Medulla oblongata (tissue), 1 donor: ENCODE measurements around the gene DEPDC1.
"Not testable (repeated sequence)": the region's sequence is repeated elsewhere in the genome, so short reads cannot be mapped to it uniquely, and the experiment has no call there.

Experiments used
- DNase-seq: peaks from one replicate; pipeline ENCODE4 v3.0.0-alpha.2; 2015; ENCODE audit errors: extremely low spot score

DEPDC1 gene

GRCh38 chr1:68478662-68479061, 18.2 kb downstream of the DEPDC1 start:
- DNase-seq = no peak

- not testable (repeated sequence) for DNase-seq
Measured at GRCh38 chr1:68476626-68477025, 20.3 kb downstream of the DEPDC1 start.

GRCh38 chr1:68473060-68473459, 23.8 kb downstream of the DEPDC1 start:
- no peak for DNase-seq

DNA sequence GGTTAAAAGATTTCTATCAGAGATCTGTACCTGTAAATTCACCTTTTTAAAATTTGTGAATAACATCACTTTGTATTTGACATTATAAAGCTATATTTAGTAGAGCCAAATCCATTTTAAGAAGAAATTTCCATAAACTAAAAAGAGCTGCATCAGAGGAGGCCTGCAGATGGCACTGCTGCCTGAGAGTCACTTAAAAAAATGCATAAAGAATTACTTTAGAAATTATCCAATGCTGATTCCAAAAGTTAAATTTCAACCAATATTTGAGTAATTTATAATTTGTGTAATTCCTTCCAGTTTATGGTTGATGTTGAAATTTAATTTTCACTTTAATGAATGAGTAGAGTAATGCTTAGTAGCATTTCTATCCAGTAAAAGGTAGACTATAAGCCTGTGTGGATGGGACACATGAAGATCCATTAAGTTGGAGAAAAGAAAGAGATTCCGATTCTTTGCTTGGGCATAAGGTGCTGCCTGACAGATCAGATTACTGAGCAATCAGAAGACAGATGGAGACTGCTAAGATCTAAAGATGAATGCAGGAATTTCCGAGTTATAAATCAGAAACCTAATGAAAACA, 26.4 kb downstream of the DEPDC1 start:
- DNase-seq = peak; percentile 9

GRCh38 chr1:68464891-68465290, 32.0 kb downstream of the DEPDC1 start:
- no peak for DNase-seq

- peak; percentile 6 for DNase-seq
Measured at GRCh38 chr1:68460935-68461334, 35.9 kb downstream of the DEPDC1 start.

DNA sequence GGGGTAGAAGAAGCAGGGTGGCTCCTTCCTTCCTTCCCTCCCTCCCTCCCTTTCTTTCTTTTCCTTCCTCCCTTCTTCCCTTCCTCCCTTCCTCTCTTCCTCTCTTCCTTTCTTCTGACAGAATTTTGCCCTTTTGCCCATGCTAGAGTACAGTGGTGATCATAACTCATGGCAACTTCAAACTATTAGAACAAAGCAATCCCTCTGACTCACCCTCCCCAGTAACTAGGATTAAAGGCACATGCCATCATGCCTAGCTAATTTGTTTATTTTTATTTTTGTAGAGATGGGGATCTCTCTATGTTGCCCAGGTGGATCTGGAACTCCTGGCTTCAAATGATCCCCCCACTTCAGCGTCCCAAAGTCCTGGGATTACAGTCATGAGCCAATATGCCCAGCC, 37.1 kb downstream of the DEPDC1 start:
- DNase-seq = no peak

- no peak for DNase-seq
Measured at GRCh38 chr1:68459091-68459490, 37.8 kb downstream of the DEPDC1 start.

- no peak for DNase-seq
Measured at GRCh38 chr1:68456202-68456601, 40.7 kb downstream of the DEPDC1 start.

GRCh38 chr1:68454534-68454933, 42.3 kb downstream of the DEPDC1 start:
- DNase-seq = no peak

- DNase-seq = no peak
Measured at GRCh38 chr1:68453060-68453670, 43.7 kb downstream of the DEPDC1 start.

GRCh38 chr1:68449901-68450300, 47.0 kb downstream of the DEPDC1 start, which contains the start of gene RPE65:
Gene RPE65 (minus strand): TSS chr1:68449954. CDS start chr1:68449905, 49 bp downstream.
- DNase-seq = peak; percentile 49

- no peak for DNase-seq
Measured at GRCh38 chr1:68448365-68448764, 48.5 kb downstream of the DEPDC1 start.

DNA sequence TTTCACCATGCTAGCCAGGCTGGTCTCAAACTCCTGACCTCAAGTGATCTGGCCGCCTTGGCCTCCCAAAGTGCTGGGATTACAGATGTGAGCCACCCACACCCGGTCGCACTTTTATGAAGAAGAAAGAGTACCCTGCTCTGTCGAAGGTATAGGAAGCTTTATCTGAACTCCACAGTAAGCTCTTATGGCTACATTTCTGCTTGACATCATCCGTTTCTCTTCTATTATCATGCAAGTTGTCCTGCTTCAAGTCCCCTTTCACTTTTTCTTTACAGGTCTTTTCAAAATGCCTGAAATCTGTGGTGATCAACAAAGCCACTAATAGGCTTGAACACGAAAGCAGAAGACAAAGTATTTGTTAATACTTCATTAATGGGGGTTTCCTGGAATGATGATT, 51.2 kb downstream of the DEPDC1 start:
- DNase-seq = no peak

DNA sequence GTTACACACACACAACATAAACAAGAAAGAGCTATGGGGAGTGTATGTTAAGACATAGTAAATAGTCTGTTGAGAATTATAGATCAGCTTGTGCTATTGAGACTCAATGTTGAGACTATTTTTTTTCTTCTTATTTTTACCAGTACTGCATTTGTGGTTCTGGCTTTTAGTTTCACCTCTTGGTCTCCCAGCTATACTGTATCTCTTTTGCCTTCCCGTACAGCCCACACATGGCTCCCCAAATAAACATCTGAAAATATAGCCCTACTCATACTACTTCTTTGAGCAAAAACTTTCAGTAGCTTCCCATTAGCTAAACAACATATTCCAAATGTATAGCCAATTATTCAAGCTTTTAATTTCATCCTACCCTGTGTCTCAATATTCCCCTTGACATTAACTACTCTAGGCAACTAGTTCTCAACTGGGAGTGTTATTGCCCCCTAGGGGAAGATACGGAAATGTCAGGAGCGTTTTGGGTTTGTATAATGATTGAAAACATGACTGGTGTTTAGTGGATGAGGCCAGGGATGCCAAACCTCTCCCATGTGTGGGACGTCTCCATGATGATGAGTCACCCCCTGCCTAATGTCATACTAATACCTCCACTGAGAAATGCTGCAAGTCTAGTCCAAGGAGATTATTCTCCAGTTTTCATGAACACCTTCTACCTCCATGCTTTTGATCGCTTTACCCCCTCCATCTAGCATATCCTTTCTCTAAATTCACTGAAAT, 53.9 kb downstream of the DEPDC1 start:
- DNase-seq = peak; percentile 63

DNA sequence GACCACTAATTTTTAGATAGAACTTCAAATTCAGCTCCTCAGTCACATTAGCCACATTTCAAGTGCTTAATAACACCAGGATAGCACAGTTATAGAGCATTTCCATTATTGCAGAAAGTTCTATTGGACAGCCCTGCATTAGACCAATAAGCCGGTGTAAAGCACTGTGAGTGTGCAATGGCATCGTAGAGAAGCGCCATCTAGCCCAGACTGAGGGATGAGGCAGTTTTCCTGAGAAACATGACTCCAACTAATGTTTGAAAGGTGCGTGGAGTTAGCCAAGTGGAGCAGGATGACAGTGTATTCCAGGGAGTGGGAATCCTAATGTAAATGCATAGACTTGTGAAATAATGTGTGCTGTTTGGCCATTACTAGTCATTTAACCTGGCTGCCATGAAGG, 54.9 kb downstream of the DEPDC1 start:
- no peak for DNase-seq

DNA sequence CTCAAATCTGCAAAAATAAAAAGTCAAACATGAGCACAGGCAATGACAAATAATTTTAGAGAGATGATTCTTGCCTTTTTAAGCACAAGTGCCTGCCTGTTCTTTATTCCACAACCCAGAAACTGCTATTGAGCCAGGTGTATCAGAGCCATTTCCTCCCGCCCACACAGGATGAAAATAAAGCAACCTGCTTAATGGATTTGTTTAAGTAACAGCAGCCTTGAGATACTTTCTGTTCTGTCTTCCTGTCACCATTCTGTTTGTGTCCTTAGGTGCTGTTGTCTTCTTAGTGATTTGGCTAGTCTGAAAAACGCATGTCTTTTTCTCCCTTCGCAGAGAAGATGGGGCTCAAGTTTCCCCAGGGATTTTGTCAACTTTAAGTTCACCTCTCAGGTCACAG, 58.6 kb downstream of the DEPDC1 start:
- DNase-seq = no peak

GRCh38 chr1:68433395-68433794, 63.5 kb downstream of the DEPDC1 start:
- no peak for DNase-seq

DNA sequence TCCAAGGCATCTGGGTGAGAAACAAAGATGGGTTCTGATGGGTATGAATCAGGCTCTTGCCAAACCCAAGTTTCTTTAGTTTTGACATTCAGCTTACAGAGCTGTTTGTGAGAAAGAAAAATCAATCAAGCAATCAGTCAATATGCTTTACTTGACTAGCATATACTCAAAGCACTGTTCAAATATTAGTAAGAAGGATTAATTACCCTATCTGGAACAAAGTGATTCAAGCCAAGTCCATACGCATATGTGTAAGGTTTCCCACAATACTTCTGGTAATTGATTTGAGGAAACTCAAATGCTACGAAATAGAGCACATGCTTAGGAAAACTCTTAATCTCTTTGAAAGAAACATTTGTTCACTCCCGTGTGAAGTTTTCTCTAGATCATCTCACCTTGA, 65.8 kb downstream of the DEPDC1 start:
- no peak for DNase-seq

DNA sequence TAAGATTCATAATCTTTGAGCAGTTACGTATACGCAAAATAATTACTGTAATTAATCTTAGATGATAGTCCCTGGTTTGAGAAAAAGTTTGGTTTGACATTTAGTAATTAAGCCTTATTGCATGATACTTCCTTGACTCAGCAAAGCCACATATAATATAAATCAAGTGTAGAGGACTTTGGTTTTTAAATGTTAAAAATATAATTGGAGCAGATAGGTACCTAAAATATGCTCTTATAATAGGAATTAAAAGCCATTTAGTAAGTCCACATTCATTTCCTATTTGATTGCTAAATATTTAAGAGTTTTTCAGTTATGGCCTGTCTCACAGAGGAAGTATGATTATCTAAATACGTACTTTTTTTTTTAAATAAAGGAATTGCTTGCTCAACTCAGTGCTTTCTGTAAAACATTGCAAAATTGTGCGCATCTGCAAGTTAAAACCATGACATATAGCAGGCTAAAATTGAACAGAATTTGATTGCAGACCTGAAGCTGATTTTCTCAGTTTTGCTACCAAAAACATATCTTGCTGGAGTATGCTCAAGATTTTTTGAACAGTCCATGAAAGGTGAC, 67.6 kb downstream of the DEPDC1 start:
- no peak for DNase-seq

DNA sequence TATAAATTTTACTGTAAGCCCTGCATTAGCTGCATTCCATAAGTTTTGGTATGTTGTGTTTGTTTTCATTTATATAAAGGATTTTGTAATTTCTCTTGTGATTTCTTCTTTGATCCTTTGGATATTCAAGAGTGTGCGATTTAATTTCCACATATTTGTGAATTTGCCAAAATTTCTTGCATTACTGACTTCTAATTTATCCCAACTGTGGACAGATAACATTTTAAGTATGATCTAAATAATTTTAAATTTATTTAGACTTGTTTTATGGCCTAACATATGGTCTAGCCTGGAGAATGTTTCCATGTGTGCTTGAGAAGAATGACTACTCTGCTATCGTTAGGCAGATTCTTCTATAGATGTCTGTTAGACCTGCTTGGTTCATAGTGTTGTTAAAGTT, 70.3 kb downstream of the DEPDC1 start:
- DNase-seq = no peak
